ENCODE data around the gene BABAM2.

DNA sequence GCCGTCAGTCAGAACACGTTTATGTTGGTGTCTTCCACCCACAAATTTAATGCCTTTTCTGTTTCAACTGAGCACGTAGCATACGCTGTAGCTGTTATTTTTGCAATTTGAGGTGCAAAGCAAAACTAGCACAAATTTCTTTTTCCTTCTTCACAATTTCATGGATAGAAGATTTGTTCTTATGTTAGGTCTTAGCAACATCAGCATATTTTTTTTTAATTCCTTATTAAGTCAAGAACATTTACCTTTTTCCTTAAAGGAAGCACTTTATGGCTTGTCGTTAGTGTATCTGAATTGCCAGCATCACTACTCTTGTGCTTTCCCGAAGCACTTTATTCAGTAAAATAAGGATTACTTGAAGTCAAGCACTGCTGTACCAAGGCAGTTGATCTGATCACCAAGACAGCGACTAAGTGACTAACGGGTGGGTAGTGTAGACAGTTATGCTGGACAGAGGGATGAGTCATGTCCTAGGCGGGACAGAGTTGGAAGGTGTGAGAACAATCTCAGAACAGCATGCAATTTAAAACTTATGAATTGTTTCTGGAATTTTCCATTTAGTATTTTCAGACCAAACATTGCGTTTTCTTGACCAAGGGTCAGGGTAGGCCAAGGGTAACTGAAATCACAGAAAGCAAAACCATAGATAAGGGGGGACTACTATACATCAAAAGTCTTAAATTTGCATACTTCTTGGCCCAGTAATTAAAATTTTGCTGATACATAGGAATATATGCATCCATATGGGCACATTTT, 13.3 kb downstream of the BABAM2 start:
- TF ChIP-seq, protein P1, sequence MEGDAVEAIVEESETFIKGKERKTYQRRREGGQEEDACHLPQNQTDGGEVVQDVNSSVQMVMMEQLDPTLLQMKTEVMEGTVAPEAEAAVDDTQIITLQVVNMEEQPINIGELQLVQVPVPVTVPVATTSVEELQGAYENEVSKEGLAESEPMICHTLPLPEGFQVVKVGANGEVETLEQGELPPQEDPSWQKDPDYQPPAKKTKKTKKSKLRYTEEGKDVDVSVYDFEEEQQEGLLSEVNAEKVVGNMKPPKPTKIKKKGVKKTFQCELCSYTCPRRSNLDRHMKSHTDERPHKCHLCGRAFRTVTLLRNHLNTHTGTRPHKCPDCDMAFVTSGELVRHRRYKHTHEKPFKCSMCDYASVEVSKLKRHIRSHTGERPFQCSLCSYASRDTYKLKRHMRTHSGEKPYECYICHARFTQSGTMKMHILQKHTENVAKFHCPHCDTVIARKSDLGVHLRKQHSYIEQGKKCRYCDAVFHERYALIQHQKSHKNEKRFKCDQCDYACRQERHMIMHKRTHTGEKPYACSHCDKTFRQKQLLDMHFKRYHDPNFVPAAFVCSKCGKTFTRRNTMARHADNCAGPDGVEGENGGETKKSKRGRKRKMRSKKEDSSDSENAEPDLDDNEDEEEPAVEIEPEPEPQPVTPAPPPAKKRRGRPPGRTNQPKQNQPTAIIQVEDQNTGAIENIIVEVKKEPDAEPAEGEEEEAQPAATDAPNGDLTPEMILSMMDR (IDR thresholded peaks at IDR 0.05), result no peak
- no peak for TF ChIP-seq POLR2A (IDR thresholded peaks at IDR 0.05)

Measured in heart left ventricle (tissue), 13 donors.